ENCODE measurements around the gene CXorf51B.

- no peak for TF ChIP-seq CTCF (optimal IDR thresholded peaks at IDR 0.05 in 1 of 3, IDR thresholded peaks at IDR 0.05 in 1 of 3, conservative IDR thresholded peaks at IDR 0.05 in 1 of 3; ENCODE audit: extremely low read depth in 1 of 3, insufficient read depth in 2 of 3, low read length in 3 of 3)
- TF ChIP-seq EZH2 (IDR thresholded peaks at IDR 0.05; ENCODE audit: low read length), result no peak
Observed at GRCh38 chrX:146854281-146854680, 44.7 kb downstream of the CXorf51B start.
